ENCODE data around the gene USP31.

- no peak for TF ChIP-seq RAD21 (IDR thresholded peaks at IDR 0.05; ENCODE audit: low read depth)
- TF ChIP-seq CEBPB (IDR thresholded peaks at IDR 0.05) = no peak
- TF ChIP-seq MAX (IDR thresholded peaks at IDR 0.05) = no peak
- no peak for TF ChIP-seq FOXM1 (IDR thresholded peaks at IDR 0.05; ENCODE audit: borderline replicate concordance, low read depth)
- no peak for TF ChIP-seq YY1 (IDR thresholded peaks at IDR 0.05; ENCODE audit: low read depth)
- TF ChIP-seq REST (IDR thresholded peaks at IDR 0.05; ENCODE audit: low read depth) = no peak
- no peak for TF ChIP-seq NFIC (IDR thresholded peaks at IDR 0.05)
Observed at GRCh38 chr16:23069844-23070243, 79.4 kb downstream of the USP31 start.
